Chondrocyte (in vitro differentiated cells): ENCODE measurements around the gene XCL1. TPM values are rescaled to one million over a fixed set of nuclear protein-coding genes. Genes with fewer than 3 reads are reported as not detected.

Experiments
- DNase-seq: peaks from one replicate; pipeline ENCODE4 v3.0.0; 2021; ENCODE audit warnings: mixed read lengths, low spot score
- H3K27ac Mint-ChIP-seq: one replicate; pipeline ENCODE4 v1.8.0; 2021; ENCODE audit warnings: mild to moderate bottlenecking, moderate library complexity, mixed read lengths; ENCODE audit not compliant: unreplicated experiment
- H3K27me3 Mint-ChIP-seq: 2 replicates; pipeline ENCODE4 v1.8.0; 2021; ENCODE audit warnings: low read depth, mixed read lengths
- H3K36me3 Mint-ChIP-seq: 2 replicates; pipeline ENCODE4 v1.8.0; 2021; ENCODE audit warnings: low read depth, mixed read lengths
- H3K4me1 Mint-ChIP-seq: 2 replicates; pipeline ENCODE4 v1.8.0; 2021; ENCODE audit warnings: low read depth, mild to moderate bottlenecking, mixed read lengths
- H3K4me3 Mint-ChIP-seq: one replicate; pipeline ENCODE4 v1.8.0; 2021; ENCODE audit warnings: mild to moderate bottlenecking, moderate library complexity, mixed read lengths; ENCODE audit not compliant: unreplicated experiment
- H3K9me3 Mint-ChIP-seq: 2 replicates; pipeline ENCODE4 v1.8.0; 2021; ENCODE audit warnings: low read depth, mixed read lengths
- total RNA-seq: library from RNA; stranded (reverse); gene quantifications from 3 replicates; pipeline ENCODE4 v1.2.1, GENCODE V29; 2021
- TF ChIP-seq, protein P1 (sequence below): fragments of 200-600 bp; sonication (generic); IDR thresholded peaks from 2 replicates; pipeline ENCODE4 v1.5.0; 2021; ENCODE audit warnings: antibody characterized with exemption, mild to moderate bottlenecking, moderate library complexity

The XCL1 gene
- total RNA-seq, 1 donor from 2014 or later: 0.25 TPM

DNA sequence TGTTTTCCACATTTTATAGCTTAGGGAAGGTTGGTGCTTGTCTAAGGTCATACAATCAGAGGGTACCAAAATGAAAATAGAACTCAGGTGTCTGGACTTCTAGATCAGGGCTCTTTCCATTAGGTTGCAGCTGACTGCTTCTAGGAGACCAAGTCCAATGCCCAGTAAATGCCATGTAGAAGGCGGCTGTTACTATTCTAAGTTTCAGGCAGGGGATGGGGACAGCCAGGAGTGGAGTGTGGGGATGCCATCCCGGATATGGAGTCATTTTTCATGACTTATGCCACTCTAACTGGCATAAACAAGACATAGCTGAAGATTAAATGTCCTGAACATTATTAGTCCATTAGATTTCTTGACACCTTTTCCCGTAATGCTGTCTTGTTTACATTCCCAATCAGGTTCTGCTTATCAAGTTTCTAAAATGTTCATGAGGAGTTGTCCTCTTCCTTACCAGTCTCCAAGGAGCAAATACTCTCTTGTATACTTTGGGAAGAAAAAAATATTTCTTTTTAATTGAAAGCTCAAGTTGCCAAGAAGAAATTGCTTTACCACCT is 31.5 kb downstream of the XCL1 start:
- TF ChIP-seq, protein P1, sequence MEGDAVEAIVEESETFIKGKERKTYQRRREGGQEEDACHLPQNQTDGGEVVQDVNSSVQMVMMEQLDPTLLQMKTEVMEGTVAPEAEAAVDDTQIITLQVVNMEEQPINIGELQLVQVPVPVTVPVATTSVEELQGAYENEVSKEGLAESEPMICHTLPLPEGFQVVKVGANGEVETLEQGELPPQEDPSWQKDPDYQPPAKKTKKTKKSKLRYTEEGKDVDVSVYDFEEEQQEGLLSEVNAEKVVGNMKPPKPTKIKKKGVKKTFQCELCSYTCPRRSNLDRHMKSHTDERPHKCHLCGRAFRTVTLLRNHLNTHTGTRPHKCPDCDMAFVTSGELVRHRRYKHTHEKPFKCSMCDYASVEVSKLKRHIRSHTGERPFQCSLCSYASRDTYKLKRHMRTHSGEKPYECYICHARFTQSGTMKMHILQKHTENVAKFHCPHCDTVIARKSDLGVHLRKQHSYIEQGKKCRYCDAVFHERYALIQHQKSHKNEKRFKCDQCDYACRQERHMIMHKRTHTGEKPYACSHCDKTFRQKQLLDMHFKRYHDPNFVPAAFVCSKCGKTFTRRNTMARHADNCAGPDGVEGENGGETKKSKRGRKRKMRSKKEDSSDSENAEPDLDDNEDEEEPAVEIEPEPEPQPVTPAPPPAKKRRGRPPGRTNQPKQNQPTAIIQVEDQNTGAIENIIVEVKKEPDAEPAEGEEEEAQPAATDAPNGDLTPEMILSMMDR: no peak
- Mint-ChIP-seq H3K4me1 (peaks cover 31% of the 10 kb centered on the region), H3K9me3 (no peaks in the 10 kb centered on the region), H3K27ac (no peak overlapping the region), H3K36me3 (no peaks in the 10 kb centered on the region), H3K4me3 (no peak overlapping the region), H3K27me3 (no peaks in the 10 kb centered on the region)
- DNase-seq: no peak

DNA sequence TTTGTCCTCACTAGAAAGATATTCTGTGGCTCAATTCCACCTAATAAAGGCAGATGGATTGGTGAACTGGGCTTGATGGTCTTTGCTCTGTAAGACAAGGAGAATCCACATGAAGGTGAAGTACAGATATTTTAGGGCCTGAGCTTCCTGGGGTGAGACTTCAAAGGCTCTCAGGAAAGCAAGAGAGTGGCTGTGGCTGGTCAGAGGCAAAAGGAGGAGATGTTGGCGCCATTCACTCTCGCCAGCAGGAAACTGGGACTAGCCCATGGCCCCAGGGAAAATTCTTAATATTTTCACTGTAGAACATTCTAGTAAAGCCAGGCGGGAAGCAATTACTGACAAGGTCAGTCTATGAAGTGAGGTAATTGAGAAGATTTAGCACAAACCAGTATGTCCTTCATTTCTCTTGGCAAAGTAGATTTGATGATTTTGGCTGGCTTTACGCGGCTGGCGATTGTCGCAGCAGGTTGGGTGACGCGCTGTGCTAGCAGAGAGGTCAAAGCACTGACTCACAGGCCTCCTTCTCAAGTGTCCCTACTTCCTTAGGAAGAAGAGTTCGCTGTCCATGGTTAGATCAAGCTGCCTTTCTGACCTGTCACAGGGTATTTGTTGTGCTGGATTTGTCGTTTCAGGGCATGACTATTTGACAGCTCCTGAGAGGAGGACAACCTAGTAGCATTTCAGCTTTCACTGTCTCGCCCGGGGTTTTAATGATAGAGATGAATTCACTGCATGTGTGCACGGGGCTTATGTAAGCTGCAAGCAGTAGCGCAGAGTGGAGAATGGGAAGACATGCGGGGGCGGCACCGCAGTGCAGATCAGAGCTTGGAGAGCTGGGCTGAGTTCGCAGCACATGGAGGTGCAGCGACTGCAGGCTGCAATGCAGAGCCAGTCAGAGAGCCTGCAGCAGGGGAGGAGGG is 32.7 kb downstream of the XCL1 start:
- DNase-seq: no peak
- Mint-ChIP-seq H3K9me3 (no peaks in the 10 kb centered on the region), H3K36me3 (no peaks in the 10 kb centered on the region), H3K4me1 (peaks cover 38% of the 10 kb centered on the region), H3K27me3 (no peaks in the 10 kb centered on the region), H3K27ac (peak overlapping the region; percentile 85), H3K4me3 (peak overlapping the region; percentile 40)
- TF ChIP-seq, protein P1: no peak

DNA sequence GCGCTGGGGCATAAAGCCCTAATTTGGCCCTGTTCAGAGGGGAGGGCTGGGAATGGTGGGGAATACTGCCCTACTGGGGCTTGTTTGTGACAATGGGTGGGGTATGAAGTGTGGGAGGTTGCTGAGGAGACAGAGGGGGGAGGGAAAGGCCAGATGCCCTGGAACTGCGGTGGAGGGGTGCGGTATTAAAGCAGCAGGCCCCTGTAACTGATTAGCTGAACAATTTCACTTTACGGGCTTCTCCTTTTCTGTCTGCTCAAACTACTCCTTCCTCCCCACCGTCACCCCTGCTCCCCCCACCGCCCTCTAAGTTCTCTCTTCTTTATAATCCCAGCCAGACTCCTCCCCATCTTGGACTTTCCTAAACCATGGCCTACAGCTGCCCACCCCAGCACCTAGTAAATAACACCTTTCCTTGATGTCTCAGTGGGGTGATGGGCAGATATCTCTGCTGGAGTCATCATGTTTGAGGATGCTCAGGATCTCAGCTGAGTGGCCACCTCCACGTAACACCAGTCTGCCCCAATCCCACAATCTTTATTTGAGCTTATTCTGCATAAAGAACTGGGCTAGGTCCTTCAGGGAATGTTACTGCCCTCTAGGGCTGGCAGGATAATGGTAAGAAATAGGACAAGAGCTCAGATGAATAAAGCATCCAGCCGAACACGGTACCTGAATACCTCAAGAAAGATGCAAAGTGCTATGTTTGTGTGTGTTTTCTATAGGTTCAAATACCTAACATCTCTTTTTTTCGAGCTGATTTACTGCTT is 33.5 kb downstream of the XCL1 start:
- no peak overlapping the region for H3K4me3 Mint-ChIP-seq
- no peaks in the 10 kb centered on the region for H3K9me3 Mint-ChIP-seq
- DNase-seq: no peak
- H3K27ac Mint-ChIP-seq: peak overlapping the region; percentile 85
- H3K4me1 Mint-ChIP-seq: peaks cover 45% of the 10 kb centered on the region
- TF ChIP-seq, protein P1: peak; percentile 48
- H3K36me3 Mint-ChIP-seq: no peaks in the 10 kb centered on the region
- H3K27me3 Mint-ChIP-seq: no peaks in the 10 kb centered on the region

DNA sequence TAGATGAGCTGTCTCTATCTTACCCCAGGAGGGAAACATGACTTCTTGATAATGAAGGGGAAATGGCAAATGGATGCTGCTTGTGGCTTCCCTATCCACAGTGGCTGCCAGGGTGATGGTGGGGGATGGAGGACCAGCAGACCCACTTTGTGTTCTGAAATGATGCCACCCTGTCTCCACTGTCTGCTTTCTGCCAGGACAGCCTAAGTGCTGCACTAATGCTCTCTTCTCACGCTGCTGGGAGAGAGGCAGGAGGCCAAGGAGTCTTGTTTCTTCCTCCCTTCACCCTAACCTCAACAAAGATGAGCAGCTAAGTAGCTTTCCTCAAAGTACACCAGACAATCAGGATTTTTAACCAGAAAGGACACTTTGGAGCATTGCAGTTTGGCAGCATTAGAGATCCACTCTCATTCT is 36.6 kb downstream of the XCL1 start:
- peak overlapping the region; percentile 57 for H3K27ac Mint-ChIP-seq
- H3K4me1 Mint-ChIP-seq: peaks cover 58% of the 10 kb centered on the region
- H3K36me3 Mint-ChIP-seq: no peaks in the 10 kb centered on the region
- no peaks in the 10 kb centered on the region for H3K9me3 Mint-ChIP-seq
- TF ChIP-seq, protein P1: no peak
- no peak for DNase-seq
- H3K27me3 Mint-ChIP-seq: no peaks in the 10 kb centered on the region
- no peak overlapping the region for H3K4me3 Mint-ChIP-seq

DNA sequence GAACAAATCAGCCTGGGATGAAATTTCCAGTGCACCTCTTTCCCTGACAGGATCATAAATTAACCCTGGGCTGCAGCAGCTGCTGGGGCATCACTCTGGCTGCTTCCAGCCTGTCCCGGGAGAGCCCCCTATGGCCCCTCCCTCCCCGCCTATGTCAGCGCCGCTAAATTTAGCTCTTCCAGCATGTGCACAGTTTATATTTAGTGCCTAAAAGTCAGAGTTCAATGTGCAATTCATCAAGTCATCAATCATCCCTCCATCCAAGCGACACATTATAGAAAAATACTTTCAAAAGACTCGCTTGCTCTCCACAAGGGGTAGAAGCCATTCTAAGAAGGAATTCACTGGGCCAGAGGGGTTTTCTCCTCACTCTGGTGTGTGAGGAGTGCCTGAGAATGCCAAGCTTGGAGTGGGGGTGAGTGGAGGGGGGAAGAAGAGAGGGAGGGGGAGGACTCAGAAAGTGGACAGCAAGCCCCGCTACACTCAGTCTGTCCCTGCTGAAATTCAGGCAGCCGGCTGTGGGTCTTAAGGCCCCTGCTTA is 37.4 kb downstream of the XCL1 start:
- Mint-ChIP-seq H3K9me3 (no peaks in the 10 kb centered on the region), H3K27me3 (no peaks in the 10 kb centered on the region), H3K4me1 (peaks cover 53% of the 10 kb centered on the region), H3K4me3 (peak overlapping the region; percentile 14), H3K27ac (peak overlapping the region; percentile 57), H3K36me3 (no peaks in the 10 kb centered on the region)
- no peak for DNase-seq
- TF ChIP-seq, protein P1: peak; percentile 38
